Fibroblast of upper back skin (primary cell): ENCODE measurements around the gene PRKG1.
A peak's percentile ranks its signal among the peaks of the same experiment; 100 is the strongest.

Source experiments
- DNase-seq: peaks from one replicate; pipeline ENCODE4 v3.0.0-alpha.2; 2013

The PRKG1 gene

DNA sequence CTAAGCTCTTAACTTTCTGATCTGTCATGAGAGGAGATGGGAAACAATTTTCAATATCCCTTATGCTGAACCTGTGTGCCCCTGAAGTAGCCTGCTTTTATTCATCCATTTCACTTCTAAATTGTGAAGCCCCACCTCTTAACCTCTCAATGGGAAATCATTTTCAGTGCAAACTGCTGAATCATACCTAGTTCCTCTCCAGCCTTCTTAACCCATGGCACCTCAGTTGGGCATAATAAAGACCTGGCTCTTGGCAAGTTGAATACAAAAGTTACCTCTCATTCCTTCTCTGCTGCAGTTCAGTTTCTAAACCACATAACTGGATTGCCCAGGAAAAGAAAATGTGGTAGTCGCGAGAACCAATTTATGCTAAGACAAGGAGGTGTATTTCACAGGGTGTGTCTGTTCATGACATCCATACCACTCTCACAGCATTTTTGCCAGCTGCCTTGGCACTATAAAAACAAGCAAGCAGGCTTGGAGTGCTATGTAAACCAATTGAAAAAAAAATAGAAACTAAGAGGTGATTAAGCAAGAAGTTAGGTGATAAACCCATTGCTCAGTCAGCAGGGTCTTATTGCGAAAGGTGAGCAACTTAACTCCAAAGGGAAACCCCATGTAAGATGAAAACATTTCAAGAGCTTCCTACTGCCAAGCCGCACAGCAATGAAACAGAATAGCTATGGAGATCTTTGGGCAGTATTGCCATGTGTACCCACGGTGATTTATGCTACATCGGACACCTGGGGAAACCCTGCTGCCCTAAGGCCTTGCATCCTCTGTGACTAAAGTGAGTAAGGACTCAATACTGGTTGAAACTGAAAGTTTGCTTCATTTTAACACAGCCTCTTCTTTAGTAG is 1182.8 kb downstream of the PRKG1 start:
- peak; percentile 19 for DNase-seq

DNA sequence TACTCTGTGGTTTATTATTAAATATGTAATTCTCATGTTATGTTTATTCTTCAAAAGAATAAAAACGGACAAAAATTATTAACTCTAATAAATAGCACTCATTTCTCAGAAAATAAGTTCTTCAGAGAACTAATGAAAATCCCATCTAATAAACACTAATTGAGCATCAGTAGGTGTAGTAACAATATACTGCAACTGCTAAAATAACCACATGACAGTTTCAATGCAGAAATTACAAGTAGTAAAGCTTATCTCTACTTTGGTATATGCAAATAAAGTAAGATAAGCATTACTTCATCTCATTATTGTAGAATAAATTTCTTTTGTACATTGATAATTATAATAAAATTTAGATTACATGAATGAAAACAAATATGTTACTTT is 1183.4 kb downstream of the PRKG1 start:
- no peak for DNase-seq

DNA sequence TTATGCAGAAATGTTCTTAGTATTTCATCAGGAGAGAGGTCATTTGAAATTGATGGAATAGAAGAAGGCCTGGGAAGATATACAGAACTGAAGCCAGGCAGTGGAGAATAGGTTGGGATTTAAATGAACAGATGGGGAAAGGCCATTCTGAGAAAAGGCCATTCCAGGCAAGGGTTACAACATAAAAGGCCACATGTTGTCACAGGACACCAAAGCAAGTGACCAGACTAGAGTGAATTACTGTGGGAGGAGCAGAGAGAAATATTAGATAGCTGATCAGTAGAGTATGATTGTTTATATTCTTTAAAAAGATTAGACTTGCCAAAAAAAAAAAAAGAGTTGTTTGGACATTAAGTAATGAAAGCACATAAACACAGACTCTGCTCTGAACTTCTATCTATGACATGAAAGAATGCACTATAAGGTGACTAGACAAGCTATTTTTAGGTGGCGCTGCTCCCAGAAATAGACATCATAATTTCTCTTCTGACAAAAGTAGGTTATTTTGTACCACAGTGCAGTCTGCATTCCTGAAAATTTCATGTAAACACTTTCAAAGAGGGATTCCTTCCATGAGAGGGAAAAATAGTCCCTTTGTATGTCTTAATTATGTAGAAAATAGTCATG is 1184.6 kb downstream of the PRKG1 start:
- DNase-seq, result peak; percentile 53

DNA sequence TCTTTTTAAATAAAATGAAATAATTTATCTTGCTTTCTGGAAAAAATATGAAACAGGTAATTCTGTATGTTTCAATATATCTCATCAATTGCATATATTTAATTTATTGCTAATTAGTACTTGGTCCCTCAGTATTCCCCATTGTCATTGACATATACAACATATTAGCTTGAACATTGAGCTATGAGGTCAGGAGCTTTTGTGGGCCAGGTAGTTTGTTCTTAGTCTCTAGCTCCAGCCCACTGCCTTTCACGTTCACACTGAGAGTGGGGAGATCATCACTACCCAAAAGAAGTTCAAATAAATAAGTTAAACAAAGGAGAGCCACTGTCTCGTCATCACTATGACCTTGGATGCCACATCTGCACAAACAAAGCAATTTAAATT is 1185.1 kb downstream of the PRKG1 start:
- DNase-seq, result no peak

DNA sequence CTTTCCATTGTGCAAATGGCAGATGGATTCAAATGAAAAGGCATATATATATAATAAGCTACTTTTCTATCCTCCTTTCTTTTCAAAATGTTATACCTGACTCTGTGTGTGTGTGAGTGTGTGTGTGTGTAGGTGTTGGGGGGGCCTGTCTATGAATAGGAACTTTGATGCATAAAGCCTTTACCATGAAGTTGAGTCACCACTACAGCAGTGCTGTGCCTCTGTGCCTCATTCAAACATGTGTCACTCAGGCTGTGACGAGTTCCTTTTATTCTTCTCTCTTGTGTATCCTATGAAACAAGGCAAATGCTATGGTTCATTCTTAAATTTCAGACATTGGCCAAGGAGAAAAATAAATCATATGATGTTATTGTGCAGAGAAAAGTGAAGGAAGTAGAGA is 1187.1 kb downstream of the PRKG1 start:
- peak; percentile 3 for DNase-seq

DNA sequence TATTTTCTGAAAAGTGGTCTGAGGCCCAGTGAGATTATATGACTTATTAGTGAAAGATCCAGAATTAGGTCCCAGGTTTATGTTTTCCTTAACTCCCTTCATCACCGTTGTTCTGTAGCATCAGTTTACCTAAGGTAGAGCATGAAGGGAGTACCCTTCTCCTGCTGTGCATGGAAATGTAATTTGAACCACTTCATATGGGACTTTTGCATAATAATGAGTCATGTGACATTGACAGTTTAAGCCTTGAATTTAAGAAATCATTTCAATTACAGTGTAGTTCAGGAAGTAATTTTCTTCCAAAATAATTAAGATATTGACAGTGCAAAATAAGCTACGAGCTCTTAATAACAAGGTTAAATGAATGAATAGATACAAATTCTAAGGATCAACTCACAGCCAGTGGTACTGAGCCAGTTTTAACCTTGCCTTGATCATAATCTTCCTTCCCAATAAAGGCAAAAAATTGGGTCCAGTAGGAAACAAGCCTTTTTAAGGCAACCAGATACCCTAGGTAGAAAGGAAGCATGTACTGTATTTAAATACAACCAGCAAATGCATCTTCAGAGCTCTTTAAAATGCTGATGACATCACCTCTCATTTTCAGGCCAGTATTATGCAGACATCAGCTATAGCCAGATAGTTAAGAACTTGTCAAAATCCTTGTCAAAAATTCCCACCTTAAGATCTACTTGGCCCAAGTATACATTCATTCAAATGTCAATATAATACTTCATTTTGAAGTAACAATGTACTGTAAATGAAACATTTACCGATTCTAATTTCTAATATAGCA is 1191.0 kb downstream of the PRKG1 start:
- no peak for DNase-seq

DNA sequence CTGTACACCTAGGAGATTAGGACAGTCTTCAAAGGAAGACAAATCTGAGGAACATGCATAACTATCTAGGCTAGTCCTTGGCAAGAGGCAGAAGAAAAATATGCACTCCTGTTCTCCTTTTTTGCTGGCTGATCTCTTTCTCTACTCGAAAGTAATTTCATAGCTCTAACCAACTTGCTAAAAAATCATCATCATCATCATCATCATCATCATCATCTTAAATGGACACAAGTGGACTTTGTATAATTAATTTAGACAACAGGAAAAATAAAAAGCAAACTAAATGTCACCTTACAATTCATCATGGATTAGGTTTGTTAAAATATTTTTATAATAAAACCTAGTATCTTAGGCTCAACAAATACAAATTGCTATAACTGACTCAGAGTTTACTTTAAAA is 1192.6 kb downstream of the PRKG1 start:
- no peak for DNase-seq

DNA sequence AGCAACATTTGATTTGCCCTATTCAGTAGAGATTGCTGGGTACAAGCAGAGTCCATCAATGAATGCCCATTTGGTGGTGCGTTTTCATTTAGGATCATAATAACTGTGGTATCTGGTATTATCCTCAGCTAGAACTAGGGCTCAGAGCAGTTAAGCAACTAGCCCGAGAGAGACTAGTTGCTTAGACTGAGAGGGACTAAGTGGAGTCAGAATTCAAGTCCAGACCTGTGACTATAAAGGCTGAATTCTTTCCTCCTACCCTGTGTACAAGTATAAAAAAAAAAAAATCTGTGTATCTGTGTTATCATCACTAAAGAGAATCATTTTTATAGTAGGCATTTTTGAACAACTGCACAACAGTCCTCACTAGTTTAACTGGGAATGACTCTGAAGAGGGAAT is 1194.5 kb downstream of the PRKG1 start:
- no peak for DNase-seq

DNA sequence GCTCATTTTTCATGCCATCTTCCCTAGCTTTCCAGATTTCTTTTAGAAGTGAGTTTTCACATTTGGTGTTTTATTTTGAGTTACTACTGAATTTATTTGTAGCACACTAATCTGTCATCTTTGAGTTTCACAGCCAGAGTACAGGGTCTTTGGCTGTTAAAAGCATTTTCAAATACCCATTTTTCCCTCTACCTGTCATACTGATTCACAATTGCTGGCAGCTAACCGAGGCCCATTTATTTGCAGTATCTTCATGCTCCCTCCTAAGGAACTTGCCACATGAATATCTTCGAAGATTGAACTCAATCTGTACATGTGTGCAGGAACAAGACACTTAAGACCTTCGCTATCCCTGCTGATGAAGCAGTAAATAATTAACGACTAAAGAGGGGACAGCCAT is 1194.9 kb downstream of the PRKG1 start:
- no peak for DNase-seq

DNA sequence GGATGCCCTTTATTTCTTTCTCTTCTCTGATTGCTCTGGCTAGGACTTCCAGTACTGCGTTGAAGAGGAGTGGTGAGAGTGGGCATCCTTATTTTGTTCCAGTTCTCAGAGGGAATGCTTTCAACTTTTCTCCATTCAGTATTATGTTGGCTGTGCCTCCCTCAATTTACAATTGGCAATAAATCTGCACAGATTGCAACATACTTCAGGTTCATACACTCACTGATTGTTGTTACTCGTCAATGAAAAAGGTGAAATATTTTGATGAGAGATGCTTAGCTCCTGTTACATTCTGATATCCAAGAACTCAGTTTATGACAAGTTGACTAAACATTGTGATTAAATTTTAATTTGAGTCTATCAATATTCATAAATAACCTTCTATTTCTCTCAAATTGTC is 1201.9 kb downstream of the PRKG1 start:
- DNase-seq, result no peak

DNA sequence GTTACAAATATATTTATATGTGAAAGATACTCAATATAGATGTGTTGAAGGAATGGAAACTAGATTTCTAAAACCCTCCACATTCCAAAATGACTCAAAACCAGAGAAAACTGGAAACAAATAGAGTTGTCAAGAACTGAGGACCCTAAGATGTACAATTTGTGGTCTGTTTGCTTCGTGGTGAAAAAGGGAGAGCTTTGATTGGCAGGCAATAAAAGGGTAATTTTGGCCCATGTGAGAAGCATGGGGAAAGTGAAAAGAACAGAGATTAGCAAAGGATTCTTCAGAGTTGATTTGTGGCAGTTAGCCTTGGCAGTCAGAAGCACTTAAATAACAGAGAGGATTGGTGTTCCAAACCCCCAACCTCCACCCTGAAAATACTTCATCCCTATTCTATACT is 1202.7 kb downstream of the PRKG1 start:
- peak; percentile 62 for DNase-seq

DNA sequence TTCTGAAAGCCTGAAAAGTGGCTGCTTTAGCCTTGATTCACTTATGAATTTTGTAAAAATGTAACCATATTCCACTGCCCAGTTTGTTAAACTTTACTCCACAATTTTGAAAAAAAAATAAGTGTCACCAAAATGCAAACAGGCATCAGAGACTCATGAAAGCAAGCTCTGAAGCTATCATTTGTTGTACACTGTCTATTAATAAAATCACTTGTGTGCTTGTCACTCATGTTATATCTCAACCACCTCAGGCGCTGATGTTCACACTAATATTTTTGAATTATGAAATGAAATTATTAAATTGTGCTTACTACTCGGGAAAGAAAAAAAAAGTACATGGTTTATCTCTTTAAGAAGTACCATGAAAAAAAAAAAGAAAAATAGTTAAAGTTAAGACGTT is 1205.3 kb downstream of the PRKG1 start:
- no peak for DNase-seq

DNA sequence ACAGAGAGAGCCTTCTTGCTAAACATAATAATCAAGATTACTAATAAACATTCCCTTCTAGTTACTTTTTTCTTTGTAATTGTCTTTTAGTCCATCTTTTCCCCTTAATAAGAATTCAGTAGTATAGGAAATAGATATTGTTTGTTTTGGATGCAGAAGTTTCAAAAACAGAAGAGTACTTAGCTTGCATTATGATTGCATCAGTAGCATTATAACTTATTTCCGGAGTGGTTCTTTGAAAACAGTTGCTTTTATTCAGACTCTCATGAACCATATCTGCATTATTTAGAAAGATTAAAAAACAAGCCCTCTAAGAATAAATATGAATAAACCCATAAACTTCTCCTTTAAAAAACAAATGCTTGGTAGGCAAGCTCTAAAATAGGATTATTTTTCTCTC is 1205.8 kb downstream of the PRKG1 start:
- DNase-seq, result no peak

DNA sequence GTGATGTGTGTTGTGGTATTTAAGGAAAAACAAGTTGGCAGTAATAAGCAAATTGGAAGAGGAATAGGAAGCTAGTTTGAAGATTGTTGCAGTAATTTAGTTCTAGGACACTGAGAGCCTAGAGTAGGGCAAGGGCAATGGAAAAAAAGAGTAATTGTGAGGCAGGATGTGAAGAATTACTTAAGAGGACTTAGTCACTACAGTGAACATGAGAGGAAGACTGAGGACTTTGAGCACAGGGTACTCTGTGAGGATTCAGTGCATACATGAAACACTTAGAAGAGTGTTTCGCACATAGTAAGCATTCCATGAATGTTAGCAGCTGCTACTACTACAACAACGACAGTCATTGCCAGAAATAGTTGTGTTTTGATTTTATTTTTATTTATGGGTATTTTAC is 1208.9 kb downstream of the PRKG1 start:
- peak; percentile 25 for DNase-seq

DNA sequence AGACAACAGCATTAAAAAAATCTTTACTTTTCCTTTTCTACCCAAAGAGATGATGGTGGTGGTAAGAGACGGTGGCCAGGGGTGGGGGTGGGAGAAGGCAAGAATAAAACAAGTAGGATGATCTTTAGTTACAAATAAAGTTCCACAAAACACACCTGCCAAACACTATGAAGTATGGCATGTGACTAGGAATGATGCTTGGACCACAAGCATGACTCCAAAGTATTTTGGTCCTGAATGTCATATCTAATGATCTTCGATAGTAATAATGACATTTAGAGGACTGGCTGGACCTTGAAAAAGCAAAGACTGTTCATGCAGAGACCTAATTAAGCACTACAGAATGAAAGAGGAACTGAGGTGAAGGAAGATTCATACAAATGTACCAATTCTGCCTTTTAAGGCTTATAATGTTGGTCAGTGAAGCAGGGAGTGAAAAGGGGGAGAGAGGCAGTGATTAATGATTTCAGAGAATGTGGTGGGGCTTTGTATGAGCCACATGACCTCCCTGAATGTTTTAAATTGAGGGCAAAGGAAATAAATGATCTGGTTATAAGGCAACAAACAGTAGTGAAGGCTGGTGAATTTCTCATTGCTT is 1210.2 kb downstream of the PRKG1 start:
- DNase-seq, result no peak

DNA sequence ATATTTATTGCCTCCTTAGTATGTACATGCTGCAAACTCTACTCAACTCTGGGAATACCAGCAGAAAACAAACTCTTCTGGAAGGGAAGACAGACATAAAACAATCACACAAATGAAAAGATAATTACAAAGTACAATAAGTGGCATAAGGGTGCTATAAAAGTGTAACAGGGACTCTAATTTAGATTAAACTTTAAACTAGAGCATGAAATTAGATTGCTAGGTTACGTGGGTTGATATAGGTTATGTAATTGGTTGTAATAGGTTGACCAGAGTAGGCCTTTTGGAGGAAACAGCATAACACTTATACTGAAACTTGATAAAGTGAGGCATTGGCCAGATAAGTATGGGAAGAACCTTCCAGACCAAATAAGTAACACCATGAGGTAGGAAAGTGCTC is 1213.6 kb downstream of the PRKG1 start:
- no peak for DNase-seq

DNA sequence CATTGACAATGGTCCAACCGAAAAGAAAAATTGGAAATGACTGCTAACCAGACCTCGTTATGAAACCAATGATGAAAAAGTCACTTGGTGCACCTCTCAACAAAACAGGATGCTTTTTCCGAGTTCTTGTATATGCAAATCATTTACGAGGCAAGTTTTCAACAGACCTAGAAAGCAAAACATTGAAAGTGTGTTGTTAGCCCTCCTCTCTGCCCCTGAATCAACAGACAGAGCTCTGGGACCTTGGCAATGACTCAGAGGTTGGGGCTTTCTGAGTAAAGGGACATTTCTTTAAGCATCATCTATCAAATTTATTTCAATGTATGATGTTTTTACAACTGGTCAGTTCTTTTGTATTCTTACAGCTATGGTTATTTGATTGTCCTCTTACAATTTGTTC is 1223.5 kb downstream of the PRKG1 start:
- no peak for DNase-seq

DNA sequence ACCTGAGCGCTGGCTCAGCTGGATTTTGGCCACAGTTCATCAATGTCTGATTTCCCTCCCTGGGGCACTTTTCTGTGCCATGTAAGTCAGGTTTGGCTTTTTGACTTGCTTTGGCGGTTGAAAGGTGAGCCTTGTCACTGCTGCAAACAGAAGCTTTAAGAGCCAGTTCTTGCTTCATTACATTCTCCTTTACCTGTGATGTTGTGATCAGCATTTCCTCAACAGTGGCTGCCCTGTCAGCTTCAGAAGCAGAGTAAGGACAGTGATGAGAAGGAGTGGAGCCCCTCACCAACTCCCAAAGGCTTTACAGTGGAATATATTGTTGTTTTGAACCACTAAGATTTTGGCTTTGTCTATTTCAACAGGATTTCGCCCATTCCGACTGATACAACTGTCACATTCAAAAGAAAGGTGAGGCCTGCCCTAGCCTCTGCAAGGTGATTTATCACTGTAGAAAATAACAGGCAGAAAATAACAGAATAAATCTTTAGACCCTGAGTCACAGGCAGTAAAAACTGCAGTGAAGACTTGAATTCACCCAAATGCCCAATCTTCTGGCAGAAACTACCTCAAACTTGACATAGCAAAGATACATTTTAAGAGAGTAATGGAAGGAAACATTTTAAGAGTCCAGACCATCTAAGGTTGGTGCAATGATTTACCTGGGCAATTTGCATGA is 1226.5 kb downstream of the PRKG1 start:
- DNase-seq, result no peak

DNA sequence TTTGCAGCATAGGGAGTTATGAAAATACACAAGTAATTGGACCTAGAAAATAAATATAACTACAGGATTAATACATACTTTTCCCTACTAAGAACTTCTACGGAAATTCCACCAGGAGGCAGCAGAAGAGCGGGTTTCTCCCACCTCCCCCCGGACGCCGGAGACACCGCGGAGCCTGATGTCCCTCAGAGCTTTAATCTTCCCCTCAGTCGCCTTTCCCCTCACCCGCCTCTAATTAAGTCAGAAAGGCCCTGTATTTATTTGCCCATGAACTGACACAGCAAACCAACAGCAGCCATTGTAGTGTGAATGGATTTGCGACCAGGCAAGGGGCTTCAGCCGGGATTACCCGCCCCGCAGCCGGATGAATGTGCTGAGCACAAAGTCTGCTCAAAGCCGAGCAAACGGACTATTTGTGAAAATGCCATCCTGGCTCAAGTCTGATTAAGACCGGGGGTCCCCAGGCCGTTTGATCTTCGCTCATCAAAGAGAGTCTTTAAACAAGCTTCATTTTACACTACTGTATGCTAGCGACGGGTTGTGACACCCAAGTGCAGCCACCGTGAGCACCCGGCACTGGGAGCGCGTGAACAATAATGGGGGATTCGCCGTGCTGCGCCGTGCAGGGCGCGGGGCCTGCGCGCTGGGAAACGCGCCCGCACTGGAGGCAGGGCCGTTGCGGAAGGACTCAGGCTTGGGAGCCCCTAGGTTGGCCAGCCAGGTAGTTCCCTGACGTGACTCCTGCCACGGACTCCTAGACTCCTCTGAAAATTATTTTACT is 1234.2 kb downstream of the PRKG1 start:
- DNase-seq, result peak; percentile 75

DNA sequence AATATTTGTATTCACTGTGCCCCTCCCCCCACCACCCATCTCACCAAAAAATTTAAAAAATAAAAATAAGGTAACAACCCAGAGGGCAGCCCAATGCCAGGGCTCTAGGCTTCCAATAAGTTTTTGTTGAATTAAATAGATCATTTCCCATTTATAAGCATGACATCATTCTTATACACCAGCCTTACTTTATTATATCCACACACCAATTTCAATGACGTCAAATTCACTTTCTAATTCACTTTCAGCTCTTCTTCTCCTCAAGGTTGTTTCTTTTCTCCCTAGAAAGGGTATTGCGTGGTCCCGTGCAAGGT is 1238.6 kb downstream of the PRKG1 start:
- no peak for DNase-seq

DNA sequence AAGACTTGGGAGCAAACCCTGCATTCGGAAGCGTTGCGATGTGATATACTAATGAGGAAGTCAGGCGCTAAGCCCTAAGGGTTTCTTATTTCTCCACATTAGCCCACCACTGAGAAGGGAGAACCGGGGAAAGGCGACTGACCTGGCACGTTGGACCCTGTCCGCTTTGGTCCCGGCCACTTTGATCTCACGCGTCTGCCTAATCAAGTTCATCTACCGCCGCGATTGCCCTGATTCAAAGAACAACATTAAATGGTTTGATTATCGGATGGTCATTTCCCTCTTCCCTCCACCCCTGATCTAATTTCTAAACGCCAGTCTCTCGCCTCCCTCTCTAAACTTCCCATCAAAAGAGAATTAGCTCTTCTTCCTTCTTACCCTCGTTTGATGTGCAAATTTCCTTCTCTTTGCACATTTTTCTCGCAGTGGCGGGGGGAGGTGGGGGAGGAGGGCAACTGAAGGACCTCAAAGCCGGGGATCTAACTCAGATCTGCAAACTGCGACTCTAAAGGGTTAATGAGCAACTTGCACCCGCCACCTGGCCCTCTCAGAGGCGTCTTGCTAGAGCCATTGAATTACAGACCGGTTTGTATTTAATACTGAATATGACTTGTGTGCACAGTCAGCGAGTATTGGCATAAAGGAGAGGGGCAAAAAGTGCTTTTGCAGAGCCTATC is 1239.1 kb downstream of the PRKG1 start:
- DNase-seq, result peak; percentile 18
